ENCODE results near the gene ZBED4.

ZBED4 gene

GRCh38 chr22:49936018-49936972, 82.7 kb downstream of the ZBED4 start:
- DNase-seq (ENCODE audit: low read depth in 2 of 2) = peak; percentile 77 to 81

GRCh38 chr22:49936973-49937757, 83.5 kb downstream of the ZBED4 start:
- no peak for DNase-seq (ENCODE audit: low read depth in 2 of 2)

- DNase-seq (ENCODE audit: low read depth in 2 of 2) = no peak
Measured at GRCh38 chr22:49937758-49938564, 84.3 kb downstream of the ZBED4 start.

GRCh38 chr22:49938565-49939136, 85.0 kb downstream of the ZBED4 start:
- no peak for DNase-seq (ENCODE audit: low read depth in 2 of 2)

Data from stimulated activated CD8-positive, alpha-beta memory T cell treated with anti-CD3 and anti-CD28 coated beads, Interleukin-7, amount 100 ng/mL, for 1 hour (primary cell).